HEK293 (cell line): Measurements from ENCODE around the gene DNAH7.

Source experiments
- CTCF ChIA-PET: fragments of 350-600 bp; formaldehyde crosslinking; extraction: SDS; loops from one replicate; lab custom pipeline; 2021; ENCODE audit warnings: antibody characterized with exemption; lab: Yijun Ruan, JAX
- POLR2A ChIA-PET: fragments of 300-600 bp; formaldehyde crosslinking; extraction: SDS; loops from one replicate; lab custom pipeline; 2020; ENCODE audit warnings: antibody characterized with exemption, inconsistent platforms; lab: Yijun Ruan, JAX
- H3K27ac ChIP-seq: fragments of 200-500 bp; sonication (Bioruptor generic); 2 replicates; pipeline ENCODE4 v1.5.1; 2014; ENCODE audit warnings: low read depth, low read length, control low read depth, inconsistent platforms; ENCODE audit errors: extremely low read depth
- H3K36me3 ChIP-seq, 2 experiments: fragments of 200-500 bp in 1 of 2; sonication (Bioruptor generic) in 1 of 2; 1 replicate in 1 of 2; 2 replicates in 1 of 2; pipeline ENCODE4 v1.5.1; 2014 to 2017; ENCODE audit warnings: inconsistent platforms in 2 of 2, low read length in 2 of 2; ENCODE audit not compliant: control insufficient read depth in 2 of 2, insufficient read depth in 1 of 2
- H3K4me1 ChIP-seq: fragments of 200-500 bp; sonication (Bioruptor generic); 2 replicates; pipeline ENCODE4 v1.5.1; 2014; ENCODE audit warnings: mild to moderate bottlenecking, low read length, inconsistent platforms; ENCODE audit not compliant: control insufficient read depth, insufficient read depth
- H3K4me3 ChIP-seq: 2 replicates; pipeline ENCODE4 v1.5.1; 2011; ENCODE audit warnings: low read depth, mild to moderate bottlenecking, control low read depth, low read length, moderate library complexity
- H3K9me3 ChIP-seq: fragments of 200-500 bp; sonication (Bioruptor generic); 2 replicates; pipeline ENCODE4 v1.5.1; 2014; ENCODE audit warnings: low read depth, low read length, inconsistent platforms; ENCODE audit not compliant: control insufficient read depth, insufficient read depth
- BCL6B ChIP-seq: fragments of 450-650 bp; formaldehyde crosslinking; IDR thresholded peaks from 2 replicates; pipeline ENCODE4 v1.5.1; 2017; ENCODE audit warnings: missing biosample characterization, missing genetic modification characterization
- GLIS1 ChIP-seq: fragments of 450-650 bp; formaldehyde crosslinking; IDR thresholded peaks from 2 replicates; pipeline ENCODE4 v1.5.1; 2016; ENCODE audit warnings: missing biosample characterization, missing genetic modification characterization
- GLIS2 ChIP-seq: fragments of 450-650 bp; formaldehyde crosslinking; IDR thresholded peaks from 2 replicates; pipeline ENCODE4 v1.5.1; 2016; ENCODE audit warnings: missing biosample characterization, missing genetic modification characterization
- HOXD13 ChIP-seq: sonication (generic); formaldehyde crosslinking; IDR thresholded peaks from 2 replicates; pipeline ENCODE4 v1.8.0; 2022; ENCODE audit warnings: missing genetic modification reagents, borderline replicate concordance
- KLF10 ChIP-seq: fragments of 450-650 bp; IDR thresholded peaks from 2 replicates; pipeline ENCODE4 v1.5.1; 2018; ENCODE audit warnings: missing biosample characterization, mild to moderate bottlenecking, missing genetic modification characterization
- MYNN ChIP-seq: fragments of 450-650 bp; formaldehyde crosslinking; IDR thresholded peaks from 2 replicates; pipeline ENCODE4 v1.5.1; 2016; ENCODE audit warnings: missing biosample characterization, missing genetic modification characterization, borderline replicate concordance
- PRDM6 ChIP-seq: fragments of 450-650 bp; formaldehyde crosslinking; IDR thresholded peaks from 2 replicates; pipeline ENCODE4 v1.5.1; 2017; ENCODE audit warnings: missing biosample characterization, missing genetic modification characterization
- YY1 ChIP-seq: fragments of 450-650 bp; formaldehyde crosslinking; IDR thresholded peaks from 2 replicates; pipeline ENCODE4 v1.5.1; 2018; ENCODE audit warnings: missing biosample characterization, missing genetic modification characterization
- ZBTB10 ChIP-seq: fragments of 450-650 bp; formaldehyde crosslinking; IDR thresholded peaks from 2 replicates; pipeline ENCODE4 v1.5.1; 2016; ENCODE audit warnings: missing biosample characterization, missing genetic modification characterization
- ZBTB20 ChIP-seq: fragments of 450-650 bp; formaldehyde crosslinking; IDR thresholded peaks from 2 replicates; pipeline ENCODE4 v1.5.1; 2016; ENCODE audit warnings: missing biosample characterization, missing genetic modification characterization
- ZBTB6 ChIP-seq: fragments of 450-650 bp; formaldehyde crosslinking; IDR thresholded peaks from 2 replicates; pipeline ENCODE4 v1.5.1; 2017; ENCODE audit warnings: missing biosample characterization, missing genetic modification characterization
- ZBTB8A ChIP-seq: fragments of 450-650 bp; formaldehyde crosslinking; IDR thresholded peaks from 2 replicates; pipeline ENCODE4 v1.5.1; 2016; ENCODE audit warnings: missing biosample characterization, missing genetic modification characterization
- ZIC2 ChIP-seq: fragments of 450-650 bp; formaldehyde crosslinking; IDR thresholded peaks from 2 replicates; pipeline ENCODE4 v1.5.1; 2016; ENCODE audit warnings: missing biosample characterization, missing genetic modification characterization
- ZNF132 ChIP-seq: fragments of 450-650 bp; formaldehyde crosslinking; IDR thresholded peaks from 2 replicates; pipeline ENCODE4 v1.5.1; 2017; ENCODE audit warnings: missing biosample characterization, missing genetic modification characterization, borderline replicate concordance
- ZNF311 ChIP-seq: fragments of 450-650 bp; formaldehyde crosslinking; IDR thresholded peaks from 2 replicates; pipeline ENCODE4 v1.5.1; 2017; ENCODE audit warnings: missing biosample characterization, missing genetic modification characterization, borderline replicate concordance
- ZNF335 ChIP-seq: fragments of 450-650 bp; formaldehyde crosslinking; conservative IDR thresholded peaks from 2 replicates; pipeline ENCODE4 v1.5.1; 2016; ENCODE audit warnings: missing biosample characterization, missing genetic modification characterization
- ZNF366 ChIP-seq: fragments of 450-650 bp; formaldehyde crosslinking; conservative IDR thresholded peaks from 2 replicates; pipeline ENCODE4 v1.5.1; 2016; ENCODE audit warnings: missing biosample characterization, missing genetic modification characterization
- ZNF48 ChIP-seq: fragments of 450-650 bp; formaldehyde crosslinking; IDR thresholded peaks from 2 replicates; pipeline ENCODE4 v1.5.1; 2016; ENCODE audit warnings: missing biosample characterization, missing genetic modification characterization
- ZNF560 ChIP-seq: fragments of 450-650 bp; formaldehyde crosslinking; IDR thresholded peaks from 2 replicates; pipeline ENCODE4 v1.5.1; 2017; ENCODE audit warnings: missing biosample characterization, missing genetic modification characterization, borderline replicate concordance
- ZNF596 ChIP-seq: fragments of 450-650 bp; IDR thresholded peaks from 2 replicates; pipeline ENCODE4 v1.5.0; 2018; ENCODE audit warnings: missing biosample characterization, mild to moderate bottlenecking, missing genetic modification characterization, moderate library complexity
- ZNF658 ChIP-seq: fragments of 450-650 bp; formaldehyde crosslinking; IDR thresholded peaks from 2 replicates; pipeline ENCODE4; 2016; ENCODE audit warnings: missing biosample characterization, missing genetic modification characterization
- ZNF692 ChIP-seq: fragments of 450-650 bp; formaldehyde crosslinking; IDR thresholded peaks from 2 replicates; pipeline ENCODE4 v1.5.1; 2016; ENCODE audit warnings: missing biosample characterization, missing genetic modification characterization
- ZNF777 ChIP-seq: fragments of 450-650 bp; formaldehyde crosslinking; IDR thresholded peaks from 2 replicates; pipeline ENCODE4 v1.5.1; 2017; ENCODE audit warnings: missing biosample characterization, missing genetic modification characterization, borderline replicate concordance
- ZSCAN5A ChIP-seq: fragments of 450-650 bp; formaldehyde crosslinking; IDR thresholded peaks from 2 replicates; pipeline ENCODE4 v1.5.1; 2016; ENCODE audit warnings: missing biosample characterization, missing genetic modification characterization

DNAH7 gene

GRCh38 chr2:196068271-196069209 lies at the start of gene DNAH7:
TSS of gene DNAH7 (minus strand) at chr2:196068837. CDS start at chr2:196068711, 126 bp downstream.
- Histone ChIP-seq H3K9me3 (no peaks in the 10 kb centered on the region), H3K4me1 (no peaks in the 10 kb centered on the region), H3K4me3 (peak within 1 kb of the TSS; percentile 96), H3K36me3 (no peaks in the 10 kb centered on the region), H3K27ac (no peak within 1 kb of the TSS; the same call in 1 of the 2 replicates)
- CTCF ChIA-PET: interaction anchor here (0.6 to 3.7 kb wide), 21 partner anchors 9 to 1444 kb away, joined by 3 to 35 read pairs (median 4); no protein-coding TSS in a partner anchor
- POLR2A ChIA-PET: no interaction called here
- TF ChIP-seq BCL6B (no peak), MYNN (tag by site-specific recombination) (no peak), ZNF48 (no peak), ZIC2 (tag by site-specific recombination) (peak; percentile 43; the same call in 1 of the 2 replicates), ZSCAN5A (tag by site-specific recombination) (no peak), ZNF658 (no peak), YY1 (tag by site-specific recombination) (peak; percentile 45; the same call in 1 of the 2 replicates), ZNF692 (tag by site-specific recombination) (no peak), ZBTB6 (tag by site-specific recombination) (no peak), ZNF335 (tag by site-specific recombination) (peak; percentile 65), ZBTB8A (tag by site-specific recombination) (0 out of 2 replicates have a peak, but pooled peaks have one; percentile 21), ZNF311 (no peak), PRDM6 (tag by site-specific recombination) (no peak), ZNF777 (tag by site-specific recombination) (peak; percentile 91; the same call in 1 of the 2 replicates), ZNF596 (tag by site-specific recombination) (no peak), HOXD13 (CRISPR knock-in tag) (no peak), GLIS2 (tag by site-specific recombination) (no peak; the same call in 1 of the 2 replicates), ZNF560 (tag by site-specific recombination) (no peak), GLIS1 (tag by site-specific recombination) (peak; percentile 52), ZBTB20 (tag by site-specific recombination) (peak; percentile 99), ZNF366 (no peak), ZNF132 (no peak), KLF10 (no peak), ZBTB10 (tag by site-specific recombination) (peak; percentile 83; the same call in 1 of the 2 replicates)
